GM19395 (cell line): ENCODE results near the gene SLC12A8.

ENCODE experiments used
- ATAC-seq: cut with Tn5 transposase; IDR thresholded peaks from one replicate; pipeline ENCODE4 v1.9.1; 2021; ENCODE audit warnings: mild to moderate bottlenecking, moderate library complexity; ENCODE audit not compliant: unreplicated experiment

The SLC12A8 gene

GRCh38 chr3:125033616-125034015 is 178.9 kb downstream of the SLC12A8 start:
- ATAC-seq = no peak

GRCh38 chr3:125033135-125033534 is 179.4 kb downstream of the SLC12A8 start:
- no peak for ATAC-seq

GRCh38 chr3:125032683-125033082 is 179.9 kb downstream of the SLC12A8 start:
- no peak for ATAC-seq
